GM18499 (cell line): Measurements from ENCODE around the gene C1orf116.

Experiments
- ATAC-seq: cut with Tn5 transposase; IDR thresholded peaks from one replicate; pipeline ENCODE4 v1.9.1; 2021; ENCODE audit warnings: moderate number of reproducible peaks; ENCODE audit not compliant: insufficient read depth, unreplicated experiment

The C1orf116 gene

DNA sequence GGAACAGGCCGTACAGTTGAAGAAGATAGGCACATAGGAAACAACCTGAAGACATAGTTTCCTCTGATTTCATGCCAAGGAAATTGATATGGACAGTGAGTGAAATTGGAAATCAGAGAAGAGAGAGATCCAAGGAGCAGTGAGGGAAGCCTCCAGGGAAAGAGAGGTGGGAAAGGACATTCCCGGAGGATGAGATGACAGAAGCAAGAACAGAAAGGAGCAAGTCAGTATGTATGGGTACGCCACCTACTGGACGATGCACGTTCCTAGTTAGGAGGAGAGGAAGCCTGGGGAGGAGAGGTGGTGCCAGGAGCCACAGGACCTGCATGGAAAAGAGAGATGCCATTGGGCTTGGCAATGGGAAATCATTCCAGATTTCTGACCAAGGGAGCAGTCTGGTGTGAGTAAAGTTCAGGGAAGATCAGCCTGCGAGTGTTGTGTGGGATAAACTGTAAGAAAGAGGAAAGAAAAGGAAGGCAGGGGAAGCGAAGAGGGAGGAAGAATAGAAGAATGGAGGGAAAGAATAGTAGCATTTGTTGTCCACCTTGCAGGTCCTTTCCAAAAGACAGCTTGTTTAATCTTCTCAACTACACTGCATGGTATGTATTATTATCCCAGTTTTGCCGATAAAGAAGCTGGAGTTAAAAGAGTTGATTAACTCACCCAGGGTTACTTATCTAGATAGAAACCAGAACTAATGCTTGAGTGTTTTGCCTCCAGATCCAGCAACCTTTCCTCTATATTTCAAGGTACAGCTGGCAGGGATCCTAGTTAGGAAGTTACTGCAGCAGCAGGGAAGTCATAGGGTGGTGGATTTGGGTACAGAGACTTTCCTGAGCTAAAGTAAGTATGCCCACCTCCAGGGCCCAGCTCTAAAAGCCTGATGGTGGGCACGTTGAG is 27.4 kb downstream of the C1orf116 start:
- ATAC-seq: no peak

DNA sequence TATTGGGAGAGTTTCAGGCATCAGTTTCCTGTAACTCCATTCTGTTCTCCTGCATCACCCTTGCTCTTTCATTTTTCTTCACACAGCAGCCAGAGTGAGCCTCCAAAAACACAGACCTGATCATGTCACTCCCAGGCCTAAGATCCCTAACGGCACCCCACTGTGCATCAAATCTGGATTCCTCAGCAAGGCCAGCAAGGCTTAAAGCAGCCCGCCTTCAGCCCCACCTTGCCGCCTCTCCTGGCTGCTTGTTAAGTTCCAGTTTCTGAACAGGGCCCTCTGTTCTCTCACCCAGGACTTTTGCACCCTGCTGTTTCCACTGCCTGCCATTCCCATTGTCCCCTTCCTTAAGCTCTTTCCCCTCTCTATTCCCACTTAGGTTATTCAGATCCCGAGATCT is 29.3 kb downstream of the C1orf116 start:
- ATAC-seq: no peak

DNA sequence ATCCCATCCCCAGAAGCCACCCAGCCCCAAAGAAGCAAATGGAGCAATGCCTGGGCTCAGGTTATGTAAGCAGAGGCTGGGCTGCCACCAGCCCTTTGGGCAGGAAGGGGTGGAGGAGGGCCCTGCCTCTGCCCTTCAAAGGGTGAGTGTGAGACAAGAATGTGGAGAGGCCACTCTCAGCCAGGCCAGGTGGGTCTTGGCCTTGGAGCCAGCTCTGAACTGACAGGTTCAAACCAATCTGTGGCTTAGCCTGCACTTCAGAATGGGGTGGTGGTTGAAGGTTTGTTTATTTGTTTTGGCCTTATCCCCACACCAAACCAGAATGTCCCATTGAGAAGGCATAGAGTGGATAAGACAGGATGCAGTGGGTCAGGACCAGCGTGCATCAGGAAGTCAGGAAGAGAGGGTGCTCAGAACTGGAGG is 29.8 kb downstream of the C1orf116 start:
- ATAC-seq: no peak

DNA sequence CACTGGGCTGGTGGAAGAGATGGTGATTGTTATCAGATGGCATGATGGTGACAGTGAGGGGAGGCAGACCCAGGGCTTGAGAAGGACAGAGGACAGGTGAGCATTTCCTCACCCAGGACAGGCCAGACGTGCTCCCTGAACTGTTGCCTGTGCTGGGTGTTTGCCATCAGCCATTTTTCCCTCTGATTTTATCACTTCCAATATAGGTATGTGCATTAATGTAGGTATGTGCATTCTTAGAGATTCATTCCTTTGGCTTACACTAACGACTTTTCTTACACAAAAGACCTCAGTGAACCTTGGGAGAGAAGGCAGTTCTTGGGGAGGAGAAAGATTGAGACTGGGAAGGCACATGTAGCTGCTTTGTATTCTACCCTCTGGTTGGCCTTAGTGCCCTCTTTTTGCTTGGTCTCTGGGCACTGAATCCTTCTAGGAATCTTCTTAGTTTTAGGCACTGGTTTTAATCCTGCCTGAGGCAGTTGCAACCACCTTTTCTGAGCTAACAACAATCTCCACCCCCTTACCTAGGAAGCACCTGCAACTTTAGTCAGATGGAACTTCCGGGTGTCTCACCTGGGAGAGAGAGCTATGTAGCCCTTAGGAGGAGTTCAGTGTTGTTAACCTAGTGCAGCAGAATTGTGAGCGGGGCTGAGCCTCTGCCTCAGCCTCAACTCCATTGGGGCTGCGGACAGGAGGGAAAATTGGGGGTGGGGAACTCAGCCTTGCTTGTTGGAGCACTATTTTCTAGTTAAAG is 30.9 kb downstream of the C1orf116 start:
- ATAC-seq: no peak

DNA sequence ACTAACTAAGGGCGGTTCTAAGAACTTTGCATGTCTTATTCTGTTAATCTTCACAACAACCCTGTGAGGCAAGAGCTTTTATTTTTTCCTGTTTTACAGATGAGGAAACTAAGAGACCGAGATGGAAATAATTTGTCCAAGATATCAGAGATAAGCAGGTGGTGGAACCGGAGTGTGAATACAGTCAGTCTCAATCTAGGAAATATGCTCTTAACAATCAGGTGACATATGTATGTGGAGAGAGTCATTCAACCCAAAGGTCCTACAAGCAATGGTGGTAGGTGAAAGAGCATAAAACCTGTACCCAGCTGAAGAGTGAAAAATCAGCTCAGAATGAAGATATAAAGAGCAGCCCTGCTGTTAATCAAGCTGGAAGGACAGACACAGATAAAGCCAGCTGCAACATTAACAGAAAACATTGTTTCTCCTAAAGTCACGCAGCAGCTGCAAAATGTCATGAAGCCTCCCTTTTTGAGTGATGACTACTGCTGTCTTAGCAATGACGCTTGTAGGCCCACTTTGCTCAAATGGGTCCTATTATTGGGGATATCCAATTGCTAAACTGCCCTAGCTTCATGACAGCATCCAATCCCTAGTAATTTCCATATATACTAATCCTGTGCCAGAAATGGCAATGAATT is 31.8 kb downstream of the C1orf116 start:
- ATAC-seq: no peak

- ATAC-seq: no peak
Measured at GRCh38 chr1:206998816-206999215, 33.7 kb downstream of the C1orf116 start.

DNA sequence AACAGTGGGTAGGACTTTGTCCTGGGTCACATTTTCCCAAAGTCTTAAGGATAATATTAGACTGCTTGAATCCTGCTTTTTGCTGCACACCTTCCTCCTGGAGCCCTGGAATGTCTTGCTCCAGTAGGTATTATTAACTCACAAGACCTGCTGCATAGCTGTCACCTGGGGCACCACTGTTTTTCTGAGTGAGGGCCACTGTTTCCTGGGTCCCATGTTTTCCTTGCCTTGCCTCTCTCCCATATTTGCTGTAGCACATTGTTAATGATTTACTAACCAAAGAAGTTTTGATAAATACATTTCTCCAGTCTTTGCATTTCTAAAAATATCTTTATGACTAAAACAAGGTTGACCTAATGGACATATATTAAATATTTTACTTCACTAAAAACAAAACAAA is 39.8 kb downstream of the C1orf116 start:
- no peak for ATAC-seq

- no peak for ATAC-seq
Measured at GRCh38 chr1:206987873-206988272, 44.7 kb downstream of the C1orf116 start.

GRCh38 chr1:206986885-206987284 is 45.7 kb downstream of the C1orf116 start:
- no peak for ATAC-seq

DNA sequence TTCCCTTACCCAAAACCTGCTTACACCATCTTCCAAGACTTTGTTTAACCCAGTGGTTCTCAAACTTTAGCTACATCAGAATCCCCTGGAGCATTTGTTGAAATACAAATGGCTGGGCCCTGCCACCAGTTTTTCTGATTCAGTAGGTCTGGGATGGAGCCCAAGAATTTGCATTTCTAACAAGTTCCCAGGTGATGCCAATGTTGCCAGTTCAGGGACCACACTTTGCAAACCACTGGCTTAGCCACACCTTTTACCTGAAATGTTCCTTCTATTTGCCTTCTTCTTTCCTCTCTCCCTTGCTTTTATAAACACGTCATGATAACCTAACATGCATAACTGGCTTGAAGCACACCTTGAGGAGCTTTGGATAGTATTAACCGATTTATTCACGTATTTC is 46.2 kb downstream of the C1orf116 start:
- no peak for ATAC-seq

DNA sequence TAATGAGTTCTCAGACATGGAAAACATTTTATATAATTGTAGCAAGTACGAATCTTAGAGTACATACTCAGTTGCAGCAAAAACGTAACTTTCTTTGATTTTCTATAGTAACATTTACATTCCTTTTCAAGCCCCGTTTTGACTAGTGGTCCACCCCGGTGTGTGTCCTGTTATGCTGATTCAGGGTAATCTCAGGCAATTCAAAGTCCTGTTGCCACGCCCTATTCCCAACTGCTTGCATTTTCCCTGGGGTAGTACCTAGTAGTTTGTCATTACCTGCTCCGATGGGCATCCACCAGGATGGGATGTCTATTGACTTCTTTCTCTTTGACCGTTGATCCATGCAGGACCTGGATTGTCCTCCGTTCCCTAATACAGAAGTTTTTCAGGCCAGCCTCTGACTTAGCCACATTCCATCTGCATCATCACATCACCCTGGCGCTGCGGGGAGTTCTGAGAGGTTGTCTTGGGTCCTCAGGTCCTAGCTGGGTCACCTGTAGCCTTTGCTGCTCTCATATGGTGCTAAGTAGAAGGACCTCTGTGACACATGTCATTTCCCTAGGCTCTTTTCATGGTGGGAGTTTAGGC is 47.3 kb downstream of the C1orf116 start:
- no peak for ATAC-seq

DNA sequence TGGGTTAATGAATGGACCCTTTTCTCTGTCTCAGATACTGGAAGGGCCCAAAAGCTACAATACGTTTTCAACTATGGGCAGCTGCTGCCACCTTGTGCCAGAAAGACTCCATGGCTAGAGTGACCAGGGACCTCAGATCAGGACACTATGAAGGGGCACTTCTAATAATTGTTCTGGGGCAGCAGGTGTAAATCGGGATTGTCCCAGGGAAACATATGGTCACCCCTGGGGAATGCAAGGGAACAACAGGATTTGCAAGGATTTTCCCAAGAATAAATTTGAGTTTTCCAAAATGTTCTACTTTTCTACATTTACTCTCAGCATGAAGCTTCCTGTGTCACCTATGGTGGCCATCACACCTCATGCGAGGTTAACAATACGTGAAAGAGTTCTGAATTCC is 50.3 kb downstream of the C1orf116 start:
- ATAC-seq: no peak

GRCh38 chr1:206979379-206980043 is 53.0 kb downstream of the C1orf116 start:
- no peak for ATAC-seq

DNA sequence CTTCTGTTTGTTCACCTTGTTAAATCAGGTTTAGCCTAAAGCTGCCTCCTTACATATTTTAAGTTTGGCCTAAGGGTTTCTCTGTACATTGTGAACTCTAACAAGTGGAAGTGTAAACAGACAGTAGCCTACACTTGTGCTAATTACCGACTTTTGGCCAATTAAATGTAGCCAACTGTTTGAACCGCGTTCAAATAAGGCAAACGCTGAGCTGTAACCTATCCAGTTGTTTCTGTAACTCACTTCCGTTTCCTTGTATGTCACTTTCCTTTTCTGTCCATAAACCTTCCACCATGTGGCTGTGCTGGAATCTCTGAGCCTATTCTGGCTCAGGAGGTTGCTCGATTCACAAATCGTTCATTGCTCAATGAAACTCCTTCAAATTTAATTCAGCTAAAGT is 54.3 kb downstream of the C1orf116 start:
- no peak for ATAC-seq

GRCh38 chr1:206975306-206975705 is 57.2 kb downstream of the C1orf116 start:
- no peak for ATAC-seq

- ATAC-seq: no peak
Measured at GRCh38 chr1:206974140-206974539, 58.4 kb downstream of the C1orf116 start.

- no peak for ATAC-seq
Measured at GRCh38 chr1:206972728-206973127, 59.8 kb downstream of the C1orf116 start.

- ATAC-seq: no peak
Measured at GRCh38 chr1:206971029-206971655, 61.4 kb downstream of the C1orf116 start.

GRCh38 chr1:206970446-206970845 is 62.1 kb downstream of the C1orf116 start, which contains the start of gene FCAMR:
TSS of gene FCAMR (minus strand) at chr1:206970460. CDS start at chr1:206970125, 335 bp downstream.
- no peak for ATAC-seq

GRCh38 chr1:206969090-206969489 is 63.5 kb downstream of the C1orf116 start:
- no peak for ATAC-seq
